GM19099 (cell line): ENCODE results near the gene RPL27A.

Source experiments
- POLR2A ChIP-seq: IDR thresholded peaks from 3 replicates; pipeline ENCODE4 v1.6.1; 2011; ENCODE audit warnings: low read depth; ENCODE audit not compliant: insufficient read length; ENCODE audit errors: extremely low read depth

The RPL27A gene

DNA sequence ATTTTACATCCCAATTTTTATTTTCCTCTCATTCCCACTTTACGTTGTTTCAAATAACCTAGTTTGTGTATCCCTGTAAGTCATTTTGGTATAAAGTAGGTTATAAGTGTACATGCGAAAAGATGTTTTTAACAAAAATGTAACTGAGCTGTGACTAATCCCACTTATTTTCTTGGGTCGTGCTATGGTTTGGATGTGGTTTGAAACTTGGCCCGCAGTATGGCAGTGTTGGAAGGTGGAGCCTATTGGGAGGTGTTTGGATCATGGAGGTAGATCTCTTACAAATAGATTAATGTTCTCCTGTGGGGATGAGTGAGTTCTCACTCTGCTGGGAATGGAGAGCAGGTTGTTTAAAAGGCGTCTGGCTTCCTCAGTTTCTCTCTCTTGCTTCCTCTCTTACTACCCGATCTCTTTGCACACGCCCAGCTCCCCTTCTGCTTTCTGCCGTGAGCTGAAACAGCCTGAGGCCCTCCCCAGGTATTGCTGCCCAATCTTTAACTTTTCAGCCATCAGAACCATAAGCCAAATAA, 7.2 kb downstream of the RPL27A start:
- no peak for TF ChIP-seq POLR2A

GRCh38 chr11:8690374-8691342, 8.1 kb downstream of the RPL27A start:
- TF ChIP-seq POLR2A, result no peak

DNA sequence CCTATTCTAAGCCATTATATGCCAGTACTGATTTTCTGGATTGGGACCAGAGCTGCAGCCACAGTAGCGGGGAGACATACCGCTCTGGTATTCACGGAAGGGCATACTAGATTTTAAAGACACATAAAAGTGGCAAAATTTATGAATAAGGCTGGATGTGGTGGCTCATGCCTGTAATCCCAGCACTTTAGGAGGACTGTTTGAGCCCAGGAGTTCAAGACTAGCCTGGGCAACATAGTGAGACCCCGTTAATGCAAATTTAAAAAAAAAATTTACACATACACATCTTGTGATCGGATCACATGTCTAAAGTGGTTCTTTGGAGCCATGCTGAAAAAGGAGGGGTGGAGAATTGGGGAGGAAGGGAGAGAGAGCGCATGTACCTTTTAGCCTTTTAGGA, 9.0 kb downstream of the RPL27A start:
- TF ChIP-seq POLR2A, result no peak

DNA sequence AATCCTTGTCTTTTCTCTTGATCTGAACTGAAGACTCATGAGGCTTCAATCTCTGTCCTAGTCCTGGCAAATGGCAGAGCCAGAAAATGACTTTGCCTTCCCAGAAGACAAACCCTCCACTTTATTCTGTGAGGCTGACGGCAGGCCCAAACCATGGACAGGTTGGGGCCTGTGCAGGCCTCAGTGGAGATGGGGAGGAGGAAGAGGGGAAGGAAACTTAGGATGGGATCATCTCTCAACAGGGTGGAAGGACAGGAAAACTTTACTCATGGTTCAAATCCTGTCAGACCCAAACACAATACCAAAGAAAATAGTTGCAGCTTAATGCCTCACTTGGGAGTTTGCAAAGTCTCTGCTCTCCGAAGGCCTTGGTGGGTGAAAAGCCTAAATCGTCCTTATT, 9.8 kb downstream of the RPL27A start:
- no peak for TF ChIP-seq POLR2A

- TF ChIP-seq POLR2A, result no peak
These were observed 10.5 kb downstream of the RPL27A start for GRCh38 chr11:8693010-8693551.

GRCh38 chr11:8693555-8693954, 11.0 kb downstream of the RPL27A start:
- TF ChIP-seq POLR2A, result no peak

- no peak for TF ChIP-seq POLR2A
These were observed 11.5 kb downstream of the RPL27A start for GRCh38 chr11:8694137-8694536.

DNA sequence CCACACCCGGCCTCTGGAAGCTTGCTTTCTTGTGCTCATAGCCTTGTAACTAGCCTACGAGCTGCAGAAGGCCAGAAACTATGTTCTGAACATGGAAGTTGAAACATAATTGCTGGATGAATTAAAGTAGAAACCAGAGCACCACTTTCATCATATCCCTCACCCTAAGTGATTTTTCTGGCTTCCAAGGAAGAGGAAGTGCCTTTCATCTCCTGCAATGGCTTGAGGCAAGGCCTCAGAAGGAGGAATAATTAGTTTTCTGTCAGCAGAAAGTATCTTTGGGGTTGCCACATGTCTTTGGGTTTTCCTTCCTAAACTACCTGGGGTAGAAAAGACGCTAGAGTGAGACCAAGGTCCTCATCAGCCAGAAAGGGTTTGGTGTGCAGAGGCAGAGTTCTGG, 14.5 kb downstream of the RPL27A start:
- no peak for TF ChIP-seq POLR2A

- TF ChIP-seq POLR2A, result no peak
These were observed 15.8 kb downstream of the RPL27A start for GRCh38 chr11:8698379-8698851.

GRCh38 chr11:8698917-8699441, 16.4 kb downstream of the RPL27A start:
- no peak for TF ChIP-seq POLR2A

- no peak for TF ChIP-seq POLR2A
These were observed 17.3 kb downstream of the RPL27A start for GRCh38 chr11:8699903-8700302.

DNA sequence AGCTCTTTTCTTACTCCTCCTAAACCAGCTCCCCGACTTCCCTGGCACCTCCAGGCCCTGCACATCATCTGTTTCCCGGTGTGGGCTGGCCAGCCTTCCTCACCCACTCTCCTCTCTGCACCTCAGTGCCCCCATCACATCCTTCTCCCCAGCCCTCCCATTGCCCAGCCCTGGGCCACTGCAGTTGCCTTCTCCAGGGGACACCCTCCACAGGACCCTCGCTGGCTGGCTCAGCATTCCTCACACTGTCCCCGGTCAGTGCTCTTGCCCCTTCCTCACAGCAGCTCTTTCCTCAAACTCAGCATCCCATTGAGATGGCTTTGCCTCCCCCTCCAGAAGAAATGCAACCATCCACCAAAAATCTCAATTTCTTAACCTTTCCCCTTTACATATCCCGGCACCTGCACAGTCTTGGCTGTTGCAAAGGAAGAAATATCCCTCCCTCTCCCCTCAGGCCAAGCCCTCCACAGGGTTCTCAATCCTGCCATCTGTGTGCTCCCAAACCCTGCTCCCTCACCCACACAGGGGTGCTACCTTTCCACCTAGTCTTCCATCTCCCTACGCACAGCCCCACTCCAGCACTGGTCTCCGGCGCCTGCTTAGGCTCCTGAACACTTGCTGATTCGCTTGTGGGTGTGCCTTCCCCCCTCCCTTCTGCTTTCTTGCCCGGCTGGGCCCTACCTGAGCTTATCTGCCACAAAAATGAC, 19.5 kb downstream of the RPL27A start:
- no peak for TF ChIP-seq POLR2A

DNA sequence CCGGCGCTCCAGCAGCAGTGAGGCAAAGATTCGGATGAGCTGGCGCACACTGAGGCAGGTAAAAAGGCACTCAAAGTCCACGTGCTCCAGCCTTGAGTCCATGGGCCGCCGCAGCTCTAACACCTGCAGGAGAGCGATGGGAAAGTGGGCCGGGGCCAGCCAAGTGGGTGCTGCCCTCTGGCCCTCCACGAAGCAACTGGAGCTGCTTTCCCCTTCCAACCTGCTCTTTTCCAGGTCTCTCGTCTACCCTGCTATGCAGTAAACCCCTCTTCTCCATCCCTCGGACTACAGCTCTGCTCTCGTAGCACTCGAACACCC, 20.0 kb downstream of the RPL27A start:
- no peak for TF ChIP-seq POLR2A

GRCh38 chr11:8704136-8704535, 21.5 kb downstream of the RPL27A start:
- no peak for TF ChIP-seq POLR2A

DNA sequence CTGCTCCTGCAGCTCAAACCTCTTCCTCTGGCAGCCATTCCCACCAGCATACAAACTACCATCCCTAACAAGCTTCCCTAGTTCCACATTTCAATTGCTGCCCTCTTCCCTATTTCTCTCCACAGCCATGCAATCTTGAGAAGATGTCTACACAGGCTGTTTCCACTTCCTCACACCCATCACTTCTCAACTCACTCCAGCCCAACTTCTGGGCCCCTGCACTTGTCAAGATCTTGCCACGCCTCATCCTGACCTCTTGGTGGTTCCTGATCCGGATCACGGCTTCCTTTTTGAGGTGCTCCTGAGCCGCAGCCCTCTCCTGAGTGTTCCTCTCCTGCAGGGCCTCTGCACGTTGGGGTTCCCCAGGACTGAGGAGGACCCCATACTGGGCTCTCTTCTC, 22.6 kb downstream of the RPL27A start:
- TF ChIP-seq POLR2A, result no peak
